Activated B cell treated with CpG ODN at 0.5 μM for 24 hours (primary cell): Measurements from ENCODE around the gene KIFC1. TPM values are rescaled to one million over a fixed set of nuclear protein-coding genes. Genes with fewer than 3 reads are reported as not detected.

Experiments
- ATAC-seq: fragments of 200-7000 bp; cut with Tn5 transposase; one replicate; pipeline ENCODE4 v1.10.0; 2021; ENCODE audit warnings: low read depth, mild to moderate bottlenecking, moderate library complexity
- CTCF ChIA-PET: fragments of 350-600 bp; sonication (Branson Sonifier 250); formaldehyde crosslinking; loops from one replicate; lab custom pipeline; 2021; ENCODE audit warnings: antibody characterized with exemption; lab: Charles Lee
- POLR2A ChIA-PET: fragments of 350-600 bp; sonication (Branson Sonifier 250); formaldehyde crosslinking; loops from one replicate; lab custom pipeline; 2021; ENCODE audit warnings: antibody characterized with exemption; lab: Charles Lee
- DNase-seq: peaks from one replicate; pipeline ENCODE4 v3.0.0; 2022
- H3K27ac Mint-ChIP-seq: one replicate; pipeline ENCODE4 v1.8.0; 2020; ENCODE audit warnings: mixed read lengths
- H3K27me3 Mint-ChIP-seq: one replicate; pipeline ENCODE4 v1.8.0; 2021; ENCODE audit warnings: mixed read lengths
- H3K36me3 Mint-ChIP-seq: one replicate; pipeline ENCODE4 v1.8.0; 2021; ENCODE audit warnings: low read depth, mixed read lengths
- H3K4me1 Mint-ChIP-seq: one replicate; pipeline ENCODE4 v1.8.0; 2021; ENCODE audit warnings: mixed read lengths
- H3K4me3 Mint-ChIP-seq: one replicate; pipeline ENCODE4 v1.8.0; 2020; ENCODE audit warnings: mild to moderate bottlenecking, mixed read lengths
- H3K9me3 Mint-ChIP-seq: one replicate; pipeline ENCODE4 v1.8.0; 2020; ENCODE audit warnings: mixed read lengths
- CTCF ChIP-seq: fragments of 200-600 bp; IDR thresholded peaks from one replicate; pipeline ENCODE4 v1.8.0; 2022; ENCODE audit warnings: antibody characterized with exemption, mild to moderate bottlenecking
- intact Hi-C: fragments of 100-400 bp; cut with micrococcal nuclease; formaldehyde crosslinking; loops from one replicate; pipeline ENCODE4 v1.15.1; 2024
- total RNA-seq: library from RNA; stranded (reverse); gene quantifications from 2 replicates; pipeline ENCODE4 v1.2.3, GENCODE V29; 2022

KIFC1 gene
- total RNA-seq, 1 donor from 2014 or later: 2.2 TPM

- Mint-ChIP-seq H3K4me1 (peaks cover 26% of the 10 kb centered on the region), H3K4me3 (no peak overlapping the region), H3K27me3 (no peaks in the 10 kb centered on the region), H3K9me3 (no peaks in the 10 kb centered on the region), H3K27ac (no peak overlapping the region), H3K36me3 (peaks cover 45% of the 10 kb centered on the region)
- DNase-seq (no peak), ATAC-seq (no peak)
- CTCF ChIA-PET: no interaction called here
- TF ChIP-seq CTCF: no peak
- POLR2A ChIA-PET: no interaction called here
- intact Hi-C loops: no loop called here
Measured at GRCh38 chr6:33451606-33452005, 60.0 kb downstream of the KIFC1 start.

- POLR2A ChIA-PET: interaction anchor here (0.7 to 1.0 kb wide), 3 partner anchors 20 to 176 kb away, joined by 3 to 8 read pairs (median 7); no protein-coding TSS in a partner anchor
- Mint-ChIP-seq H3K4me3 (no peak overlapping the region), H3K27me3 (no peaks in the 10 kb centered on the region), H3K36me3 (peaks cover 47% of the 10 kb centered on the region), H3K9me3 (no peaks in the 10 kb centered on the region), H3K27ac (no peak overlapping the region), H3K4me1 (peaks cover 26% of the 10 kb centered on the region)
- DNase-seq (no peak), ATAC-seq (no peak)
- intact Hi-C loops: no loop called here
- no peak for TF ChIP-seq CTCF
- CTCF ChIA-PET: no interaction called here
Measured at GRCh38 chr6:33452496-33452895, 60.9 kb downstream of the KIFC1 start.

- H3K4me3 Mint-ChIP-seq: peak overlapping the region; percentile 97
- POLR2A ChIA-PET: interaction anchor here (0.7 to 2.2 kb wide), 18 partner anchors 9 to 258 kb away, joined by 3 to 27 read pairs (median 5); partner anchors contain the start of genes B3GALT4, PFDN6, PHF1 and RING1
- intact Hi-C loops: loop anchor here (1.0 kb wide), 6 partner anchors 21 to 139 kb away; partner anchors contain the start of genes KIFC1 and TAPBP
- H3K9me3 Mint-ChIP-seq: no peaks in the 10 kb centered on the region
- CTCF ChIA-PET: no interaction called here
- no peak for TF ChIP-seq CTCF
- ATAC-seq: no peak
- H3K4me1 Mint-ChIP-seq: peaks cover 26% of the 10 kb centered on the region
- no peaks in the 10 kb centered on the region for H3K27me3 Mint-ChIP-seq
- peaks cover 41% of the 10 kb centered on the region for H3K36me3 Mint-ChIP-seq
- no peak for DNase-seq
- peak overlapping the region; percentile 88 for H3K27ac Mint-ChIP-seq
Measured at GRCh38 chr6:33453393-33454008, 61.9 kb downstream of the KIFC1 start.

- Mint-ChIP-seq H3K27ac (peak within 1 kb of the TSS; percentile 88), H3K27me3 (no peaks in the 10 kb centered on the region), H3K4me1 (peaks cover 26% of the 10 kb centered on the region), H3K4me3 (peak within 1 kb of the TSS; percentile 97), H3K36me3 (peaks cover 34% of the 10 kb centered on the region), H3K9me3 (no peaks in the 10 kb centered on the region)
- CTCF ChIA-PET: interaction anchor here (0.6 to 1.1 kb wide), 3 partner anchors 23 to 1224 kb away, joined by 3 to 5 read pairs (median 4); no protein-coding TSS in a partner anchor
- POLR2A ChIA-PET: interaction anchor here (0.6 to 2.2 kb wide), 23 partner anchors 10 to 257 kb away, joined by 3 to 27 read pairs (median 4); partner anchors contain the start of genes B3GALT4, BAK1, PFDN6 and PHF1
- intact Hi-C loops: loop anchor here (1.0 kb wide), 6 partner anchors 22 to 140 kb away; partner anchors contain the start of genes KIFC1 and TAPBP
- TF ChIP-seq CTCF: no peak
- ATAC-seq (peak; percentile 100), DNase-seq (peak; percentile 87)
Measured at GRCh38 chr6:33454009-33454946, 62.7 kb downstream of the KIFC1 start, which contains the start of gene ZBTB9. Gene ZBTB9 (plus strand): TSS chr6:33454576. CDS start chr6:33455101, 525 bp downstream.
